GM19452 (cell line): Measurements from ENCODE around the gene PIK3R5.

Experiments
- ATAC-seq: cut with Tn5 transposase; IDR thresholded peaks from one replicate; pipeline ENCODE4 v1.9.1; 2021; ENCODE audit not compliant: unreplicated experiment

The PIK3R5 gene

DNA sequence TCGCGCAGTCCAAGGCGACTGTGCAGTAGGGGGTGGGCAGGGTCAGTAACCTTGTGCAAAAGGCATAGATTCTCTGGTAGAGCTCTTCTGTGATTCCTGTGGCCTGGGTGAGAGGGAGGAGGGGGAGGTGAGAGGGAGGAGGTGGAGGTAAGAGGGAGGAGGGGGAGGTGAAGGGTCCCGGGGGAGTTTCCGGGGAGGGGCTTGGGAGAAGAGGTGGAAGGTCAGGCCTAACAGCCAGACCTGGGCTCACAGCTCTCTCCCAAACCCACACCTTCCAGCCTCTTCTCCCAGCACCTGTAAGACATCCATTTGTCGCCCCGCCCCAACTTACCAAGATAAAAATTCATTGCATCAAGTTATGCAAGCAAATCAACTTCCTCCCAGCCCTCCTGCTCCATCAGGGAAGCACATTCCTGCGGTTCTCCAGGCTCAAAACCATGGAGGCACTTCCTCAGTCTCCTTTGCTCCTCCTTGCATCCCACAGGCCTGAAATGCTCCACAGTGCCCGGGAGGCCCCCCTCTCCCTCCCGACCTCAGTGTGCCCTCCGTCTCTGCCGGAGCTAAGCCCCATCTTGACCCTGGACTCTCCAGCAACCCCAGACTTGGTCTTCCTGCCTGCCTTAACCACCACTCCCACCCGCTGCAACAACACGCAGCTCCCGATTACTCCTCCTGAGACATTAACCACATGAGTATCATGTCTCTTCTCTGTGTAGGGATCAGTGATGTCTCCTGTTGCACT, 128.5 kb downstream of the PIK3R5 start:
- ATAC-seq = no peak

DNA sequence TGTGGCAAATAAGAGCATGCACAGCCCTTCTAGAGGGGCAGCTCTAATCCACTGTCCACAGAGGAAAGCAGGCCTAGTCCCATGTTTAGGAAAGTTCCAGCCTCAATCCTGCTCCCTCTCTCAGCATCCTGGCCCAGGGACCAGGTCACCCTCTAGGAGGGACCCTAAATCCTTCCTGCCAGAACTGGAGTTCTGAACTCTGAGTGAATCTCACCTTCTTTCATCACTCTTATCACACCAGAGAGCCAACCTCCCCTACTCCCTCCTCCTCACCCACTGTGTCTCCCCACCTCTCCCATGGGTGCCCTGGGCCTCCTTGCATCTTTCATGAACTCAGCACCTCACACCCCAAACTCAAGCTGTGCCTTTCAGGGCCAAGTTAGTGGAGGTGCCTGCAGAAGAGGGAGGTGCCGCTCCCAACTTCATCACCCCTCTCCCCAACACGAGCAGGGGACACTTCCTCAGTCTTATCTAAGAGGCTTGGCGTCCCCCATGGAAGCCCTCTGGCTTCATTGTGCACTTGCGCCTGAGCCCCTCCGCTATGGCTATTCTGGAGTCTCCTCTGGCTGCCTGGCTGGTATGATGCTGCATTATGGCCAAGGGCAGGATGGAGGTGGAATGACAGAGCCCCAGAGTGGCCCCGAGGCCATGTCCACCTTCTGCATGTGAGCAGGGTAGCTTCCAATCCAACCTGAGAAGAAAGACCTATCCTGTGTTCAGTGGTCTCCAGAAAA, 129.7 kb downstream of the PIK3R5 start:
- no peak for ATAC-seq

DNA sequence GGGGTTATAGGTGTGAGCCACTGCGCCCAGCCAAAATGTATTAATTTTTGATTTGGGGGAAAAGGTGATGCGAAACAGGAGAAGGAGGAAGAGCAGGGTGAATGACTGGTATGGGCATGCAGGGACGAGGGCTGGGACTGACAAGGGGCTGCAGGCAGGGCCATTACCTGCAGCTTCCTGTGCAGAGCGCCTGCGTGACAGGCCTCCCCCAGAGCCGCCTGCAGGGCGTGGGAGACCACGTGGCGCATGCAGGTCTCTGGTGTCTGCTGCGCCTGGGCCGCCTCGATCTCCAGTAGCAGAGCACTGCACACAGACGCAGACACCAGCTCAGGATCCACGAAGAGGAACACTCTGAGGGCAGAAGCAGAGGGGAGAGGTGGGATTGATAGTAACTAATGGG, 130.4 kb downstream of the PIK3R5 start:
- ATAC-seq = no peak

DNA sequence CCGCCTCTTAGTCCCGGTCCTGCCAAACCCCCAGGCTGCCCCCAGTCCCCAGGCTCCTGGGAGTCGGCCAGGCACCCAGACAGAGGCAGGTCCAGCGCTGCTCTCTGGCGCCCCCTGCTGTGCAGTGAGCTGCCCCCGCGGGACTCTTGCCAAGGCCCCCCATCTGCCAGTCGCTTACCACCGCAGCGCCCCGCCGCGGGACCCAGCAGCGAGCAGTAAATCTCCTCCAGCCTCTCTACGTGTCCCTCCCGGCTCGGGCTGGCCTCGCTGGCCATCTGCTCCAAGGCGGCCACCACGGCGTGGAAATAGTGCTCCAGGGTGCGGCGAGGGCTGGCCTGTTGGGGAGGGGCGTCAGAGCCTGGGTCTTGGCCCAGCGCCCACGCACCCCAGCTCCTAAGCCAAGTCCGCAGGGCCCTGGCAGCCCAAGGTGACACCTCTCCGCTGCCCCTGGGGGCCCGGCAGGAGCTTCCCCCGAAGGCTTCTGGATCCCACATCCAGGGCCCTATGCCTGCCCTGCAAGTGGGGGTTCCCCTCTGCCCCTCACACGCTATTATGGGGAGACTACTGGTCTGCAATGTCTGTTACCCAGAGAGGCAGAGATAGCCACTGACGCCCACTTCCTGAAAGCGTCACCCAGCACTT, 132.7 kb downstream of the PIK3R5 start:
- ATAC-seq = no peak

DNA sequence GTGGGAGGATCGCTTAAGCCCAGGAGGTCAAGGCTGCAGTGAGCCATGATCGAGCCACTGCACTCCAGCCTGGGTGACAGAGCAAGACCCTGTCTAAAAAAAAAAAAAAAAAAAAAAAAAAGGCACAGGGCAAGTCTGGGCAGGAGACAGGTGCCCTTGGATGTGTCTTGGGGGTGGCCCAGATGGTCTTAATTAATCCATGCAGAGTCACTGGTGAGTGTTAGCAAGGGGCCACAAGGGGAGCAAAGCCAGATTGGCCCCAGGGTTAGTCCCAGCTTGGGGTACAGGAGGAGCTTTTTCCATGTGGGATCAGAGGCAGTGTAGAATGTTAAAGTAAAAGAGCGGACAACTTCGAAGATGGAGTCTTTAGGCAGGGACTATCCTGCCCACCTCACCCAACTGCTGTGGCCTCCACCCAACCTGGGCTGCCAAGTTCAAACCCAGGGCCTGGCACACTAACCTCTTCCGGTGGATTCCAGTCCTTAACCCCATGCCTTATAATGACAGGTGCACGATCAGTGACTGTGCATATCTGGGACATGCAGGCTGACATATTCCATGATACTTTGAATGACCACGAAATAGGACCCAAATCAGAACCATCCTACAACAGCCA, 134.2 kb downstream of the PIK3R5 start:
- no peak for ATAC-seq

DNA sequence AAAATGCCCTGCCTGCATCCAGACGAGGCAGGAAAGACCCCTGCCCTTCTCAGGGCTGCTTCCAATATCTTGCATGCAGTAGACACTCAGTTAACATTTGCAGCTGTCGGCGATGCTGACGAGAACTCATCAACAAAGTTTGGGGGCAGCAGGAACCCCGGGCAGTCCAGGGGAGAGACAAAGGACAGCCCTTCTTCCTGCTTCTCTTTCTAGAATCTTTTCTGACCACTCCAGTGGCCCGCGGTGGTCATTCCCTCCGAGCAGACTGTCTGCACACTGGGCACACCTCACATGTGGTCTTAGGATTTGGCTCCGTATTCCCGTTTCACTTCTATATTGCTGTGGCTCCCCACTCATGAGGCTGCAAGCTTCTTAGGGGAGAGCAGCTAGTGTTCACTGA, 135.4 kb downstream of the PIK3R5 start:
- ATAC-seq = no peak

DNA sequence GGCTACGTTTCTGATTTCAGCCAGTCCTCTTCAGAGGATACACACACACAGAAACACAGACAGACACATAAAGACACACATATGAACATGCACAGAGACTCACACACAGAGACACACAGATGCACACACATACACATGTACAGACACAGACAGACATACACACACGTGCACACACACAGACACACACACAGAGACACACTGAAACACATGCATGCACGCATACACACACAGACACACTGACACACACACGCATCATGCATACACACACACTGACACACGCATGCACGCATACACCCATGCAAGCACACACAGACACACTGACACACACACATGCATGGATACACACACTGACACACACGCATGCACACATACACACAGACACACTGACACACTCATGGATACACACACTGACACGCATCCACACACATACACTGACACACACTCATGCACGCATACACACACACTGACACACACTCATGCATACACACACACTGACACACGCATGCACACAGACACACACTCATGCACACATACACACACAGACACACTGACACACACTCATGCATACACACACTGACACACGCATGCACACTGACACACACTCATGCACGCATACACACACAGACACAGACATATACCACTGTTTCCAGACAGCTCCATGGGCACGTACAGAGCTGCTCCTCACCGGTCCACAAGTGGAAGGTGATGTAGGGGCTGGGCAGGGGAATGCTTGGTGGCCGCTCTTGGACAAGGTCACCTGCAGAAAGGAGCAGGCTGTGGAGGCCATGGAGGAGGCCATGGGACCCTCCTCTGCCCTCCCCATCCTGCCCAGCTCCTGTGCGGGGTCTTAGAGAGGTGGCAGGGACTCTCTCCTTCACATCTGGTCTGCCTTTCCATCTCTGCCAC, 136.2 kb downstream of the PIK3R5 start:
- ATAC-seq = no peak
